Tibial nerve (tissue), 4 donors: Measurements from ENCODE around the gene TET2.

ENCODE experiments used
- EP300 ChIP-seq, 2 donors: sonication (generic); formaldehyde crosslinking; IDR thresholded peaks; one replicate each; pipeline ENCODE4 v1.6.1; 2017; ENCODE audit warnings: antibody characterized with exemption in 2 of 2, mild to moderate bottlenecking in 1 of 2
- POLR2A ChIP-seq, 2 donors: fragments of 450-650 bp; IDR thresholded peaks; one replicate each; pipeline ENCODE4 v1.6.1; 2017; ENCODE audit warnings: antibody characterized with exemption in 2 of 2, mild to moderate bottlenecking in 2 of 2, moderate library complexity in 2 of 2
- TF ChIP-seq, protein P1 (sequence below), 5 experiments: fragments of 200-600 bp in 3 of 5; fragments of 450-650 bp in 2 of 5; sonication (generic) in 3 of 5; IDR thresholded peaks; one replicate each; pipeline ENCODE4 v1.5.1; 2016 to 2019; ENCODE audit warnings: antibody characterized with exemption in 5 of 5, mild to moderate bottlenecking in 3 of 5, moderate library complexity in 2 of 5

GRCh38 chr4:105272002-105272401 is 125.3 kb downstream of the TET2 start:
- TF ChIP-seq POLR2A (IDR thresholded peaks at IDR 0.05) (no peak), EP300 (IDR thresholded peaks at IDR 0.05) (no peak)
- TF ChIP-seq, protein P1, sequence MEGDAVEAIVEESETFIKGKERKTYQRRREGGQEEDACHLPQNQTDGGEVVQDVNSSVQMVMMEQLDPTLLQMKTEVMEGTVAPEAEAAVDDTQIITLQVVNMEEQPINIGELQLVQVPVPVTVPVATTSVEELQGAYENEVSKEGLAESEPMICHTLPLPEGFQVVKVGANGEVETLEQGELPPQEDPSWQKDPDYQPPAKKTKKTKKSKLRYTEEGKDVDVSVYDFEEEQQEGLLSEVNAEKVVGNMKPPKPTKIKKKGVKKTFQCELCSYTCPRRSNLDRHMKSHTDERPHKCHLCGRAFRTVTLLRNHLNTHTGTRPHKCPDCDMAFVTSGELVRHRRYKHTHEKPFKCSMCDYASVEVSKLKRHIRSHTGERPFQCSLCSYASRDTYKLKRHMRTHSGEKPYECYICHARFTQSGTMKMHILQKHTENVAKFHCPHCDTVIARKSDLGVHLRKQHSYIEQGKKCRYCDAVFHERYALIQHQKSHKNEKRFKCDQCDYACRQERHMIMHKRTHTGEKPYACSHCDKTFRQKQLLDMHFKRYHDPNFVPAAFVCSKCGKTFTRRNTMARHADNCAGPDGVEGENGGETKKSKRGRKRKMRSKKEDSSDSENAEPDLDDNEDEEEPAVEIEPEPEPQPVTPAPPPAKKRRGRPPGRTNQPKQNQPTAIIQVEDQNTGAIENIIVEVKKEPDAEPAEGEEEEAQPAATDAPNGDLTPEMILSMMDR (IDR thresholded peaks at IDR 0.05): no peak
